OCI-LY1 (cell line): ENCODE measurements around the gene NUBP2.
"Not testable (repeated sequence)": the region's sequence is repeated elsewhere in the genome, so short reads cannot be mapped to it uniquely, and the experiment has no call there.

Source experiments
- H2AFZ ChIP-seq: fragments of 200-600 bp; sonication (generic), shearing (Covaris generic); 2 replicates; pipeline ENCODE4 v1.6.0; 2014; ENCODE audit warnings: antibody characterized with exemption, mild to moderate bottlenecking, low read length
- H3F3A ChIP-seq: fragments of 200-600 bp; sonication (generic), shearing (Covaris generic); 2 replicates; pipeline ENCODE4 v1.6.0; 2014; ENCODE audit warnings: mild to moderate bottlenecking, antibody characterized with exemption, low read length, moderate library complexity; ENCODE audit not compliant: insufficient read depth
- H3K27ac ChIP-seq: fragments of 200-600 bp; sonication (generic); 2 replicates; pipeline ENCODE4 v1.5.1; 2014; ENCODE audit warnings: low read length, mixed run types, mild to moderate bottlenecking, low read depth; ENCODE audit not compliant: poor library complexity, severe bottlenecking
- H3K27me3 ChIP-seq: fragments of 200-600 bp; sonication (generic); 2 replicates; pipeline ENCODE4 v1.6.0; 2014; ENCODE audit warnings: antibody characterized with exemption, mild to moderate bottlenecking, low read length, moderate library complexity; ENCODE audit not compliant: insufficient read depth
- H3K36me3 ChIP-seq: fragments of 200-600 bp; sonication (generic); 2 replicates; pipeline ENCODE4 v1.6.1; 2014; ENCODE audit warnings: mild to moderate bottlenecking, antibody characterized with exemption, low read length, moderate library complexity, mixed read lengths; ENCODE audit not compliant: insufficient read depth
- H3K4me1 ChIP-seq: fragments of 200-600 bp; sonication (generic); 2 replicates; pipeline ENCODE4 v1.5.1; 2014; ENCODE audit warnings: mild to moderate bottlenecking, low read length, moderate library complexity; ENCODE audit not compliant: insufficient read depth, severe bottlenecking
- H3K4me2 ChIP-seq: fragments of 200-600 bp; sonication (generic), shearing (Covaris generic); 2 replicates; pipeline ENCODE4 v1.6.1; 2014; ENCODE audit warnings: low read length
- H3K4me3 ChIP-seq: fragments of 200-600 bp; sonication (generic); 2 replicates; pipeline ENCODE4 v1.5.1; 2014; ENCODE audit warnings: low read length, low read depth, mild to moderate bottlenecking, mixed read lengths; ENCODE audit not compliant: poor library complexity, severe bottlenecking
- H3K79me2 ChIP-seq: fragments of 200-600 bp; shearing (Covaris generic); 2 replicates; pipeline ENCODE4 v1.6.1; 2016; ENCODE audit warnings: mixed run types, low read length, mixed read lengths; ENCODE audit not compliant: insufficient read depth
- H3K9ac ChIP-seq: fragments of 200-600 bp; sonication (generic), shearing (Covaris generic); 2 replicates; pipeline ENCODE4 v1.6.1; 2014; ENCODE audit warnings: mild to moderate bottlenecking, low read length, mixed read lengths
- H3K9me2 ChIP-seq: fragments of 200-600 bp; sonication (generic), shearing (Covaris generic); 2 replicates; pipeline ENCODE4 v1.6.1; 2014; ENCODE audit warnings: low read depth, mild to moderate bottlenecking, low read length, mixed read lengths
- H3K9me3 ChIP-seq: fragments of 200-600 bp; shearing (Covaris generic); 2 replicates; pipeline ENCODE4 v1.6.1; 2014; ENCODE audit warnings: low read length, mixed read lengths
- H4K20me1 ChIP-seq: fragments of 200-600 bp; sonication (generic), shearing (Covaris generic); 2 replicates; pipeline ENCODE4 v1.6.0; 2016; ENCODE audit warnings: mild to moderate bottlenecking, low read length; ENCODE audit not compliant: insufficient read depth
- EZH2 ChIP-seq: fragments of 200-600 bp; sonication (generic), shearing (Covaris generic); IDR thresholded peaks from 2 replicates; pipeline ENCODE4 v1.8.0; 2017; ENCODE audit warnings: borderline replicate concordance, mixed run types, mild to moderate bottlenecking, antibody characterized with exemption, low read length, moderate library complexity, mixed read lengths
- TF ChIP-seq, protein P1 (sequence below): fragments of 200-600 bp; sonication (generic), shearing (Covaris generic); IDR thresholded peaks from 2 replicates; pipeline ENCODE4 v1.5.1; 2017; ENCODE audit warnings: mild to moderate bottlenecking, antibody characterized with exemption, low read length, moderate library complexity, mixed read lengths

NUBP2 gene

DNA sequence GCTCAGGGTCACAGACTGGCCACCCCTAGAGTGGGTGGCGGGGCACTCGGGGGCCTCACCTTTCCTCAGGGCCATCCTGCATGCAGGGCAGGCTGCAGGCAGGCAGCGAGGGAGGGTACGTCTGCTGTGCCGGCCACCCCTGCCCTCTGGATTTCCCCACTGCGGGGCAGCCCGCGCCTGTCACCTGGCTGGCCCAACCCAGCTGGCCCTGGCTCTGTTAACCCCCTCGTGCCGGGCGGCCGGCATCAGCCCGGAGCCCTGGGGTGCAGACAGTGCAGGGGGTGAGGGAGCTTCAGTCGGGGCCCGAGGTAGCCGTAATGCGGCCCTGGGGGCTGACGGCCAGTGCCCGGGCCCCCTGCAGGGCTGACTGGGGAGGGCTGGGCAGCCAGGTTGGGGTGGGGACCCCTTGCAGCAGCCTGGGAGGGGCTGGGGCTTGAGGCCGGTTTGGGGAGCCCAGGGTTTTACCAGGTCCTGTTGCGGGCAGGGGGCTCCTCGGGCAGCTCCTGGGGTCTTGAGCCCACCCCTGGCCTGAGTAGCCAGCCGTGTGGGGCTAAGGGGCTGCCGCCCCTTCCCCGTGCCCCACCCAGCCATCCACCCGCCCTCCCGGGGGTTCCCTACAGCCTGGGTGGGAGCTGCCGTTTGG is 10.9 kb downstream of the NUBP2 start, which contains the start of gene IGFALS:
Gene IGFALS, minus strand, starts transcription at position 128 of the 643 bp plus-strand sequence. Its CDS starts 53 bp downstream, at position 75.
- H2AFZ ChIP-seq, result no peak within 1 kb of the TSS
- no peaks in the 10 kb centered on the region for H3K79me2 ChIP-seq
- H3K4me1 ChIP-seq, result no peaks in the 10 kb centered on the region
- TF ChIP-seq, protein P1, sequence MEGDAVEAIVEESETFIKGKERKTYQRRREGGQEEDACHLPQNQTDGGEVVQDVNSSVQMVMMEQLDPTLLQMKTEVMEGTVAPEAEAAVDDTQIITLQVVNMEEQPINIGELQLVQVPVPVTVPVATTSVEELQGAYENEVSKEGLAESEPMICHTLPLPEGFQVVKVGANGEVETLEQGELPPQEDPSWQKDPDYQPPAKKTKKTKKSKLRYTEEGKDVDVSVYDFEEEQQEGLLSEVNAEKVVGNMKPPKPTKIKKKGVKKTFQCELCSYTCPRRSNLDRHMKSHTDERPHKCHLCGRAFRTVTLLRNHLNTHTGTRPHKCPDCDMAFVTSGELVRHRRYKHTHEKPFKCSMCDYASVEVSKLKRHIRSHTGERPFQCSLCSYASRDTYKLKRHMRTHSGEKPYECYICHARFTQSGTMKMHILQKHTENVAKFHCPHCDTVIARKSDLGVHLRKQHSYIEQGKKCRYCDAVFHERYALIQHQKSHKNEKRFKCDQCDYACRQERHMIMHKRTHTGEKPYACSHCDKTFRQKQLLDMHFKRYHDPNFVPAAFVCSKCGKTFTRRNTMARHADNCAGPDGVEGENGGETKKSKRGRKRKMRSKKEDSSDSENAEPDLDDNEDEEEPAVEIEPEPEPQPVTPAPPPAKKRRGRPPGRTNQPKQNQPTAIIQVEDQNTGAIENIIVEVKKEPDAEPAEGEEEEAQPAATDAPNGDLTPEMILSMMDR, result no peak
- no peak for TF ChIP-seq EZH2
- H3K4me3 ChIP-seq, result no peak within 1 kb of the TSS
- no peak within 1 kb of the TSS for H3K4me2 ChIP-seq
- peaks cover 9% of the 10 kb centered on the region for H3K36me3 ChIP-seq
- H3K27me3 ChIP-seq, result no peaks in the 10 kb centered on the region
- H3K27ac ChIP-seq, result no peak within 1 kb of the TSS
- no peaks in the 10 kb centered on the region for H3K9me2 ChIP-seq
- H3F3A ChIP-seq, result no peaks in the 10 kb centered on the region
- H3K9me3 ChIP-seq, result peaks cover 3% of the 10 kb centered on the region; the same call in 1 of the 2 replicates
- H4K20me1 ChIP-seq, result no peaks in the 10 kb centered on the region
- no peak within 1 kb of the TSS for H3K9ac ChIP-seq

DNA sequence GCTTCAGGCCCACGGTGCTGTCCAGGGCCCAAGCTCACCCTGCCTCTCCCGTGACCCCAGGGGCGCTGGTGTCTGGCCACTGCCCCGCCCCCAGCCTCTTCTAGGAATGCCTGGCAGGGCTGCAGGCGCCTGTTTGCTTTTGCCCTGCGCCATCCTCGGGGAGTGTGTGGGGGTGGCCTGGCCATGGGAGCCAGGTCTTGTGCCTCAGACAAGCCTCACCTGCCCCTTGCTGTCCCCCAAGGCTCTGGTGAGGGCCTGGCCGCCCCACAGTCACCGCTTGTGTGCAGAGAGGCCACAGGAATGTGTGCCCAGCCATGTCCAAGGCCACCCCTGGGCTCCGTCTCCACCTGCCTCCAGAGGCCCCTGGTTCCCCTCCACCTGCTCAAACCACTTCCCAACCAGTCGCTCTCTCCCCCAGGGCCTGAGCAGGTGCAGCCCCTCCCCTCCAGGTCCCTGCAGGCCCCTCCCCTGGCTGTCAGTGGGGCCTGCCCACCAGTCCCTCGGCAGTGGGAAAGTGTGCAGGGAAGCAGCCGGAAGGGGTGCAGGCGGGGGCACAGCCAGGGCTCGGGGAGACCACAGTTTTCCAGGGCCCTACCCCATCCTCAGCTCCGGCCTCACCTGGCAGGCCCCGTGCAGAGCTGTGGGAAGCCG is 11.6 kb downstream of the NUBP2 start:
- Histone ChIP-seq H3K9me2 (no peaks in the 10 kb centered on the region), H4K20me1 (no peaks in the 10 kb centered on the region), H3K27ac (no peak overlapping the region), H2AFZ (no peak overlapping the region), H3K27me3 (no peaks in the 10 kb centered on the region), H3K9me3 (peaks cover 3% of the 10 kb centered on the region; the same call in 1 of the 2 replicates), H3K9ac (no peak overlapping the region), H3K4me1 (no peaks in the 10 kb centered on the region), H3K4me3 (no peak overlapping the region), H3F3A (no peaks in the 10 kb centered on the region), H3K4me2 (no peak overlapping the region), H3K36me3 (peaks cover 8% of the 10 kb centered on the region), H3K79me2 (no peaks in the 10 kb centered on the region)
- TF ChIP-seq, protein P1, result no peak
- no peak for TF ChIP-seq EZH2

DNA sequence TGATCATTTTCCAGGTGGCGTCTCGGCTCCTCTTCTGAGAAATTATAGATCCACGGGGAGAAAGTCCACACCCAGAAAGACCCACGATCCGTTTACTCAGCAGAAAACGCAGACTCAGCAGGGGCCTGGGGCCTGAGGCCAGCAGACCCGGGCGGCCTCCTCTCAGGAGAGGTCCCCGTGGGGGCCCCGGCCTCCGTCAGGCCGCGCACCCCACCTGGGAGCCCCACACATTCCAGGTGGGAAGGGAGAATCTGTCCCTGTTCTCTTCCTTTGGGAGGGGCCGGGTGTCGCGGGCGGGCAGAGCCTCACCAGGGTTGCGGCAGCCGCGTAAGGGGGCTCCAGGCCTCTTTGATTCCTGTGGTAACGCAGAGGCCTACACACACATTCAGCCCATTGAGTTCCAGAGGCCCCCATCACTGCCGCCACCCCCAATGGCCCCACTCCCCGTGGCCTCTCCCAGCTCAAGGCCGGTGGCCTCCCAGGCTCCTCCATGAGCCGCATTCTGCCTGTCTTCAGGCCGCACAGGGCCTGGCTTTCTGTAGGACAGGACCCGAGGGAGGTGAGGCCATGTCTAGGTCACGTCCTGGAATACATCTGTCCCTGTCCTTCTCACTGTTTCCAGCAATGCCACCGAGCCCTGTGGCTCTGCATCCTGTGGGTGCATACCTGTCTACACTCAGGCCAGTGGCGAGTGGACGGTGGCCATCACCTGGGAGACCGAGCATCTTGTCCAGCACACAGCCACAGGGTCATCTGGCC is 12.3 kb downstream of the NUBP2 start:
- Histone ChIP-seq H3K4me2 (no peak overlapping the region), H3K27ac (no peak overlapping the region), H3K9me2 (no peaks in the 10 kb centered on the region), H3K4me1 (no peaks in the 10 kb centered on the region), H3K9me3 (peaks cover 5% of the 10 kb centered on the region), H3F3A (no peaks in the 10 kb centered on the region), H3K27me3 (no peaks in the 10 kb centered on the region), H3K4me3 (no peak overlapping the region), H2AFZ (no peak overlapping the region), H3K79me2 (no peaks in the 10 kb centered on the region), H3K9ac (no peak overlapping the region), H4K20me1 (no peaks in the 10 kb centered on the region), H3K36me3 (peaks cover 7% of the 10 kb centered on the region)
- TF ChIP-seq, protein P1, result no peak
- no peak for TF ChIP-seq EZH2

DNA sequence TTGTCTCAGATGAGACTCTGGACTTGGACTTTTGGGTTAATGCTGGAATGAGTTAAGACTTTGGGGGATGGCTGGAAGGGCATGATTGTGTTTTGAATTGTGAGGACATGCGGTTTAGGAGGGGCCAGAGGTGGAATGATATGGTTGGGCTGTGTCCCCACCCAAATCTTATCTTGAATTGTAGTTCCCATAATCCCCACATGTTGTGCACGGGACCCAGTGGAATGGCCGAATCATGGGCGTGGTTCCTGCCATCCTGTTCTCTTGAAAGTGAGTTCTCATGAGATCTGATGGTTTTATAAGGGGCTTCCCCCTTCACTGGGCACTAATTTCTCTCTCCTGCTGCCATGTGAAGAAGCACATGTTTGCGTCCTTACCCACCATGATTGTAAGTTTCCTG is 16.5 kb downstream of the NUBP2 start:
- H3K4me2 ChIP-seq, H3K4me3 ChIP-seq, H3K36me3 ChIP-seq, H4K20me1 ChIP-seq, H3K27ac ChIP-seq, H3K9ac ChIP-seq, H3F3A ChIP-seq, H3K79me2 ChIP-seq, H3K9me3 ChIP-seq, H2AFZ ChIP-seq, H3K4me1 ChIP-seq, H3K27me3 ChIP-seq, H3K9me2 ChIP-seq: not testable (repeated sequence)
